GM12878 (cell line): ENCODE results near the gene PDSS1. TPM values are rescaled to one million over a fixed set of nuclear protein-coding genes. Genes with fewer than 3 reads are reported as not detected.

ENCODE experiments used
- ATF3 ChIP-seq: IDR thresholded peaks from 2 replicates; pipeline ENCODE4 v1.6.1; 2011; ENCODE audit warnings: low read depth, mild to moderate bottlenecking, low read length, moderate library complexity, borderline replicate concordance; ENCODE audit errors: extremely low read depth
- BMI1 ChIP-seq: fragments of 450-650 bp; IDR thresholded peaks from 2 replicates; pipeline ENCODE4 v1.6.1; 2016; ENCODE audit warnings: mild to moderate bottlenecking, moderate library complexity, borderline replicate concordance
- CHD1 ChIP-seq: IDR thresholded peaks from 2 replicates; pipeline ENCODE4 v1.6.1; 2012; ENCODE audit warnings: low read depth, low read length, improper control_type of control experiment
- E2F8 ChIP-seq: fragments of 450-650 bp; IDR thresholded peaks from 2 replicates; pipeline ENCODE4 v1.6.1; 2018; ENCODE audit warnings: mild to moderate bottlenecking, low read depth, moderate library complexity; ENCODE audit not compliant: partially characterized antibody
- ESRRA ChIP-seq: IDR thresholded peaks from 2 replicates; pipeline ENCODE4 v1.6.1; 2012; ENCODE audit warnings: mild to moderate bottlenecking, low read length, improper control_type of control experiment
- EZH2 ChIP-seq: IDR thresholded peaks from 2 replicates; pipeline ENCODE4 v1.6.1; 2012; ENCODE audit warnings: low read depth, mild to moderate bottlenecking, control low read depth, inconsistent platforms, low read length, borderline replicate concordance; ENCODE audit not compliant: control insufficient read depth
- HDGF ChIP-seq: fragments of 450-650 bp; IDR thresholded peaks from 2 replicates; pipeline ENCODE4 v1.6.1; 2016; ENCODE audit warnings: antibody characterized with exemption
- NBN ChIP-seq: fragments of 450-650 bp; IDR thresholded peaks from 2 replicates; pipeline ENCODE4 v1.6.1; 2016
- RAD21 ChIP-seq: IDR thresholded peaks from 2 replicates; pipeline ENCODE4 v1.6.1; 2011; ENCODE audit warnings: mild to moderate bottlenecking, low read depth, low read length, moderate library complexity; ENCODE audit not compliant: insufficient read depth
- RBBP5 ChIP-seq: fragments of 200-600 bp; sonication (generic); conservative IDR thresholded peaks from 2 replicates; pipeline ENCODE4 v1.6.1; 2016
- RELB ChIP-seq: fragments of 450-650 bp; IDR thresholded peaks from 2 replicates; pipeline ENCODE4 v1.6.1; 2017; ENCODE audit warnings: low read depth, mild to moderate bottlenecking, moderate library complexity
- RFX5 ChIP-seq: IDR thresholded peaks from 2 replicates; pipeline ENCODE4 v1.6.1; 2011; ENCODE audit warnings: low read depth, low read length, improper control_type of control experiment
- SKIL ChIP-seq: fragments of 450-650 bp; IDR thresholded peaks from 2 replicates; pipeline ENCODE4 v1.6.1; 2017; ENCODE audit warnings: mild to moderate bottlenecking, low read depth, inconsistent platforms; ENCODE audit not compliant: poor library complexity, severe bottlenecking
- TBL1XR1 ChIP-seq: IDR thresholded peaks from 2 replicates; pipeline ENCODE4 v1.6.1; 2012; ENCODE audit warnings: low read depth, low read length, improper control_type of control experiment
- polyA plus RNA-seq, 11 experiments: library from polyadenylated mRNA; depleted of rRNA in 4 of 11; unstranded in 6 of 11; stranded (reverse) in 5 of 11; fragments of >200 nt; fragmentation: Nextera tagmentation in 4 of 11; fragmentation: Illumina TruSeq in 1 of 11; extraction: Ambion mirVana in 4 of 11; extraction: Trizol in 1 of 11; gene quantifications; 1 replicate in 1 of 11; 2 replicates in 10 of 11; pipeline versions ENCODE4 v1.2.1 to v1.2.3, GENCODE V29; 2011 to 2016; ENCODE audit warnings: inconsistent platforms in 2 of 11, missing spikeins in 2 of 11, low read depth in 1 of 11
- total RNA-seq, 4 experiments: library from RNA; depleted of rRNA in 3 of 4; stranded (reverse); fragments of >200 nt in 3 of 4; fragmentation: Illumina TruSeq in 1 of 4; extraction: Trizol in 1 of 4; gene quantifications; 2 replicates each; pipeline versions ENCODE4 v1.2.1 to v1.2.3, GENCODE V29; 2013 to 2021
- TF ChIP-seq, protein P1 (sequence below): IDR thresholded peaks from 2 replicates; pipeline ENCODE4 v1.6.1; 2011; ENCODE audit warnings: low read depth, low read length, improper control_type of control experiment, borderline replicate concordance
- TF ChIP-seq, protein P2 (sequence below): fragments of 450-650 bp; conservative IDR thresholded peaks from 2 replicates; pipeline ENCODE4 v1.6.1; 2017; ENCODE audit warnings: mild to moderate bottlenecking, moderate library complexity

The PDSS1 gene
- total and polyA plus RNA-seq, 10 of the 15 experiments (the other 5 are each of a cell fraction or from before 2014, with no cell fraction given), result 12.2 to 48.2 (median 35.9) TPM

GRCh38 chr10:26737730-26738129, 40.2 kb downstream of the PDSS1 start (continued):
- TF ChIP-seq ATF3 (no peak), NBN (peak; percentile 88), RFX5 (no peak), RELB (peak; percentile 92), ESRRA (no peak), BMI1 (peak; percentile 11; the same call in 1 of the 2 replicates), RBBP5 (no peak), HDGF (0 out of 2 replicates have a peak, but pooled peaks have one; percentile 51), EZH2 (no peak), CHD1 (0 out of 2 replicates have a peak, but pooled peaks have one; percentile 41), TBL1XR1 (peak; percentile 52; the same call in 1 of the 2 replicates), SKIL (peak; percentile 95), RAD21 (peak; percentile 24; the same call in 1 of the 2 replicates), E2F8 (no peak)
- TF ChIP-seq, protein P1, sequence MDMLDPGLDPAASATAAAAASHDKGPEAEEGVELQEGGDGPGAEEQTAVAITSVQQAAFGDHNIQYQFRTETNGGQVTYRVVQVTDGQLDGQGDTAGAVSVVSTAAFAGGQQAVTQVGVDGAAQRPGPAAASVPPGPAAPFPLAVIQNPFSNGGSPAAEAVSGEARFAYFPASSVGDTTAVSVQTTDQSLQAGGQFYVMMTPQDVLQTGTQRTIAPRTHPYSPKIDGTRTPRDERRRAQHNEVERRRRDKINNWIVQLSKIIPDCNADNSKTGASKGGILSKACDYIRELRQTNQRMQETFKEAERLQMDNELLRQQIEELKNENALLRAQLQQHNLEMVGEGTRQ, result no peak; the same call in 1 of the 2 replicates
- TF ChIP-seq, protein P2, sequence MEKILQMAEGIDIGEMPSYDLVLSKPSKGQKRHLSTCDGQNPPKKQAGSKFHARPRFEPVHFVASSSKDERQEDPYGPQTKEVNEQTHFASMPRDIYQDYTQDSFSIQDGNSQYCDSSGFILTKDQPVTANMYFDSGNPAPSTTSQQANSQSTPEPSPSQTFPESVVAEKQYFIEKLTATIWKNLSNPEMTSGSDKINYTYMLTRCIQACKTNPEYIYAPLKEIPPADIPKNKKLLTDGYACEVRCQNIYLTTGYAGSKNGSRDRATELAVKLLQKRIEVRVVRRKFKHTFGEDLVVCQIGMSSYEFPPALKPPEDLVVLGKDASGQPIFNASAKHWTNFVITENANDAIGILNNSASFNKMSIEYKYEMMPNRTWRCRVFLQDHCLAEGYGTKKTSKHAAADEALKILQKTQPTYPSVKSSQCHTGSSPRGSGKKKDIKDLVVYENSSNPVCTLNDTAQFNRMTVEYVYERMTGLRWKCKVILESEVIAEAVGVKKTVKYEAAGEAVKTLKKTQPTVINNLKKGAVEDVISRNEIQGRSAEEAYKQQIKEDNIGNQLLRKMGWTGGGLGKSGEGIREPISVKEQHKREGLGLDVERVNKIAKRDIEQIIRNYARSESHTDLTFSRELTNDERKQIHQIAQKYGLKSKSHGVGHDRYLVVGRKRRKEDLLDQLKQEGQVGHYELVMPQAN, result no peak
